HG02852 (cell line): Measurements from ENCODE around the gene USP17L19.
"Not testable (repeated sequence)": the region's sequence is repeated elsewhere in the genome, so short reads cannot be mapped to it uniquely, and the experiment has no call there.

ENCODE experiments used
- ATAC-seq: cut with Tn5 transposase; IDR thresholded peaks from one replicate; pipeline ENCODE4 v1.9.1; 2021; ENCODE audit warnings: mild to moderate bottlenecking, moderate library complexity; ENCODE audit not compliant: unreplicated experiment

USP17L19 gene

GRCh38 chr4:9253078-9253477, at the start of gene USP17L19:
Gene USP17L19, plus strand, starts transcription at chr4:9253378. Its CDS starts 0 bp downstream, at chr4:9253378.
- not testable (repeated sequence) for ATAC-seq

GRCh38 chr4:9210357-9210756, 42.8 kb upstream of the USP17L19 start, which contains the start of gene USP17L10:
Gene USP17L10, plus strand, starts transcription at chr4:9210657. Its CDS starts 0 bp downstream, at chr4:9210657.
- not testable (repeated sequence) for ATAC-seq

- not testable (repeated sequence) for ATAC-seq
Observed at GRCh38 chr4:9214701-9215100, 38.5 kb upstream of the USP17L19 start.

- ATAC-seq = not testable (repeated sequence)
Observed at GRCh38 chr4:9215105-9215504, 38.1 kb upstream of the USP17L19 start, which contains the start of gene USP17L11. Gene USP17L11, plus strand, starts transcription at chr4:9215405. Its CDS starts 0 bp downstream, at chr4:9215405.

GRCh38 chr4:9219852-9220251, 33.3 kb upstream of the USP17L19 start, which contains the start of gene USP17L12:
Gene USP17L12, plus strand, starts transcription at chr4:9220152. Its CDS starts 0 bp downstream, at chr4:9220152.
- not testable (repeated sequence) for ATAC-seq

GRCh38 chr4:9224596-9224995, 28.6 kb upstream of the USP17L19 start, which contains the start of gene USP17L13:
Gene USP17L13, plus strand, starts transcription at chr4:9224896. Its CDS starts 0 bp downstream, at chr4:9224896.
- not testable (repeated sequence) for ATAC-seq

- ATAC-seq = not testable (repeated sequence)
Observed at GRCh38 chr4:9230249-9230648, 22.9 kb upstream of the USP17L19 start.

GRCh38 chr4:9234085-9234484, 19.1 kb upstream of the USP17L19 start, which contains the start of gene USP17L15:
Gene USP17L15, plus strand, starts transcription at chr4:9234385. Its CDS starts 0 bp downstream, at chr4:9234385.
- ATAC-seq = not testable (repeated sequence)

GRCh38 chr4:9238461-9238860, 14.7 kb upstream of the USP17L19 start:
- ATAC-seq = not testable (repeated sequence)

- not testable (repeated sequence) for ATAC-seq
Observed at GRCh38 chr4:9243579-9243978, 9.6 kb upstream of the USP17L19 start, which contains the start of gene USP17L17. Gene USP17L17, plus strand, starts transcription at chr4:9243879. Its CDS starts 0 bp downstream, at chr4:9243879.

- not testable (repeated sequence) for ATAC-seq
Observed at GRCh38 chr4:9247953-9248680, 5.1 kb upstream of the USP17L19 start, which contains the start of gene USP17L18. Gene USP17L18, plus strand, starts transcription at chr4:9248630. Its CDS starts 0 bp downstream, at chr4:9248630.

GRCh38 chr4:9257824-9258223, 4.6 kb downstream of the USP17L19 start, which contains the start of gene USP17L20:
Gene USP17L20, plus strand, starts transcription at chr4:9258124. Its CDS starts 0 bp downstream, at chr4:9258124.
- ATAC-seq = not testable (repeated sequence)

- not testable (repeated sequence) for ATAC-seq
Observed at GRCh38 chr4:9262572-9262971, 9.4 kb downstream of the USP17L19 start, which contains the start of gene USP17L21. Gene USP17L21, plus strand, starts transcription at chr4:9262872. Its CDS starts 0 bp downstream, at chr4:9262872.

GRCh38 chr4:9267319-9267718, 14.1 kb downstream of the USP17L19 start, which contains the start of gene USP17L22:
Gene USP17L22, plus strand, starts transcription at chr4:9267619. Its CDS starts 0 bp downstream, at chr4:9267619.
- not testable (repeated sequence) for ATAC-seq

- not testable (repeated sequence) for ATAC-seq
Observed at GRCh38 chr4:9271719-9272118, 18.5 kb downstream of the USP17L19 start.
